WTC11 (cell line): ENCODE data around the gene CACNA1C.

ENCODE experiments used
- ATF1 ChIP-seq: sonication (generic); formaldehyde crosslinking; IDR thresholded peaks from 2 replicates; pipeline ENCODE4 v1.8.1; 2023; ENCODE audit warnings: mild to moderate bottlenecking, moderate library complexity, missing genetic modification reagents
- CREB1 ChIP-seq: sonication (generic); formaldehyde crosslinking; IDR thresholded peaks from 2 replicates; pipeline ENCODE4 v1.8.0; 2023; ENCODE audit warnings: mild to moderate bottlenecking, missing genetic modification reagents
- GTF2I ChIP-seq: fragments of 250-450 bp; sonication (Bioruptor Pico); conservative IDR thresholded peaks from 2 replicates; pipeline ENCODE4 v1.4.0; 2021; ENCODE audit warnings: mild to moderate bottlenecking
- JUN ChIP-seq: sonication (generic); formaldehyde crosslinking; IDR thresholded peaks from 2 replicates; pipeline ENCODE4 v1.8.0; 2023; ENCODE audit warnings: mild to moderate bottlenecking, missing genetic modification reagents
- MYBL2 ChIP-seq: sonication (generic); formaldehyde crosslinking; IDR thresholded peaks from 2 replicates; pipeline ENCODE4 v1.8.1; 2023; ENCODE audit warnings: mild to moderate bottlenecking, moderate library complexity, missing genetic modification reagents
- PRDM15 ChIP-seq: sonication (generic); formaldehyde crosslinking; IDR thresholded peaks from 2 replicates; pipeline ENCODE4 v1.8.0; 2022; ENCODE audit warnings: missing genetic modification reagents
- ZNF138 ChIP-seq: sonication (generic); formaldehyde crosslinking; conservative IDR thresholded peaks from 2 replicates; pipeline ENCODE4 v1.8.1; 2022; ENCODE audit warnings: mild to moderate bottlenecking, moderate library complexity, missing genetic modification reagents
- ZNF396 ChIP-seq: fragments of 250-450 bp; sonication (Bioruptor Pico); IDR thresholded peaks from 2 replicates; pipeline ENCODE4 v1.8.0; 2021; ENCODE audit warnings: mild to moderate bottlenecking, moderate library complexity, borderline replicate concordance
- TF ChIP-seq, protein P1 (sequence below): fragments of 200-600 bp; IDR thresholded peaks from 2 replicates; pipeline ENCODE4 v1.8.0; 2022; ENCODE audit warnings: antibody characterized with exemption
- TF ChIP-seq, protein P2 (sequence below): sonication (generic); formaldehyde crosslinking; conservative IDR thresholded peaks from 2 replicates; pipeline ENCODE4 v1.8.1; 2022; ENCODE audit warnings: mild to moderate bottlenecking, missing genetic modification reagents
- TF ChIP-seq, protein P3 (sequence below): fragments of 250-450 bp; sonication (Bioruptor Pico); conservative IDR thresholded peaks from 2 replicates; pipeline ENCODE4 v1.9.0; 2021; ENCODE audit warnings: mild to moderate bottlenecking
- TF ChIP-seq, protein P4 (sequence below): sonication (generic); formaldehyde crosslinking; IDR thresholded peaks from 2 replicates; pipeline ENCODE4 v1.8.1; 2022; ENCODE audit warnings: missing genetic modification reagents, borderline replicate concordance

- TF ChIP-seq, protein P1, sequence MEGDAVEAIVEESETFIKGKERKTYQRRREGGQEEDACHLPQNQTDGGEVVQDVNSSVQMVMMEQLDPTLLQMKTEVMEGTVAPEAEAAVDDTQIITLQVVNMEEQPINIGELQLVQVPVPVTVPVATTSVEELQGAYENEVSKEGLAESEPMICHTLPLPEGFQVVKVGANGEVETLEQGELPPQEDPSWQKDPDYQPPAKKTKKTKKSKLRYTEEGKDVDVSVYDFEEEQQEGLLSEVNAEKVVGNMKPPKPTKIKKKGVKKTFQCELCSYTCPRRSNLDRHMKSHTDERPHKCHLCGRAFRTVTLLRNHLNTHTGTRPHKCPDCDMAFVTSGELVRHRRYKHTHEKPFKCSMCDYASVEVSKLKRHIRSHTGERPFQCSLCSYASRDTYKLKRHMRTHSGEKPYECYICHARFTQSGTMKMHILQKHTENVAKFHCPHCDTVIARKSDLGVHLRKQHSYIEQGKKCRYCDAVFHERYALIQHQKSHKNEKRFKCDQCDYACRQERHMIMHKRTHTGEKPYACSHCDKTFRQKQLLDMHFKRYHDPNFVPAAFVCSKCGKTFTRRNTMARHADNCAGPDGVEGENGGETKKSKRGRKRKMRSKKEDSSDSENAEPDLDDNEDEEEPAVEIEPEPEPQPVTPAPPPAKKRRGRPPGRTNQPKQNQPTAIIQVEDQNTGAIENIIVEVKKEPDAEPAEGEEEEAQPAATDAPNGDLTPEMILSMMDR, result no peak
- TF ChIP-seq, protein P2, sequence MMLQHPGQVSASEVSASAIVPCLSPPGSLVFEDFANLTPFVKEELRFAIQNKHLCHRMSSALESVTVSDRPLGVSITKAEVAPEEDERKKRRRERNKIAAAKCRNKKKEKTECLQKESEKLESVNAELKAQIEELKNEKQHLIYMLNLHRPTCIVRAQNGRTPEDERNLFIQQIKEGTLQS, result no peak
- TF ChIP-seq ZNF396, result no peak
- no peak for TF ChIP-seq ATF1 (CRISPR knock-in tag)
- TF ChIP-seq, protein P3, sequence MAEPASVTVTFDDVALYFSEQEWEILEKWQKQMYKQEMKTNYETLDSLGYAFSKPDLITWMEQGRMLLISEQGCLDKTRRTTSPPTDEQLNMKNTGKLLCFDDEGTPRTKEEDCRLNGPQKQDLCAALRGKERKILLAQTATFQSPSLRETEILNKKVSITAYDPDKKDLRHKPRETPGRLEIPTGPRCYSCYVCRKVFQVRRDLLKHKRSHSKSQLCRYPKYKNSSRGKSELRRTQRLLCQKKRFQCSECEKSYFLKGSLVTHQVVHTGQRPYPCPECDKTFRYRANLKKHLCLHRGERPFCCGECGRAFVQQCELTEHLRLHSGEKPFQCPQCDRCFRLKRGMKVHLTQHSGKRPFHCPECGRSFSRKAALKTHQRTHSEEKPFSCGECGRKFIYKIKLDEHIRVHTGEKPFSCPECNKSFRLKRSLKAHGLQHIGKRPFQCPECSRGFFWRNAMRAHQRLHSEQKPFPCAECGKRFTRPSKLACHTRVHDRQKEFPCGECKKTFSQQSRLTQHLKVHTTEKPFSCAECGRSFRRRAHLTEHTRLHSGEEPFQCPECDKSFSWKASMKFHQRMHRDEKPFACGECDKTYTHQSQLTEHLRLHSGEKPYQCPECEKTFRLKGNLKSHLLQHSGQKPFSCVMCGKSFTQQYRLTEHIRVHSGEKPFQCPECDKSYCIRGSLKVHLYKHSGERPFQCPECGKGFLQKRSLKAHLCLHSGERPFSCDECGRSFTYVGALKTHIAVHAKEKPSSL (CRISPR knock-in tag), result no peak
- TF ChIP-seq MYBL2 (CRISPR knock-in tag), result no peak
- TF ChIP-seq ZNF138 (CRISPR knock-in tag), result no peak
- TF ChIP-seq JUN, result no peak
- TF ChIP-seq, protein P4, sequence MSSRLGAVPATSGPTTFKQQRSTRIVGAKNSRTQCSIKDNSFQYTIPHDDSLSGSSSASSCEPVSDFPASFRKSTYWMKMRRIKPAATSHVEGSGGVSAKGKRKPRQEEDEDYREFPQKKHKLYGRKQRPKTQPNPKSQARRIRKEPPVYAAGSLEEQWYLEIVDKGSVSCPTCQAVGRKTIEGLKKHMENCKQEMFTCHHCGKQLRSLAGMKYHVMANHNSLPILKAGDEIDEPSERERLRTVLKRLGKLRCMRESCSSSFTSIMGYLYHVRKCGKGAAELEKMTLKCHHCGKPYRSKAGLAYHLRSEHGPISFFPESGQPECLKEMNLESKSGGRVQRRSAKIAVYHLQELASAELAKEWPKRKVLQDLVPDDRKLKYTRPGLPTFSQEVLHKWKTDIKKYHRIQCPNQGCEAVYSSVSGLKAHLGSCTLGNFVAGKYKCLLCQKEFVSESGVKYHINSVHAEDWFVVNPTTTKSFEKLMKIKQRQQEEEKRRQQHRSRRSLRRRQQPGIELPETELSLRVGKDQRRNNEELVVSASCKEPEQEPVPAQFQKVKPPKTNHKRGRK (CRISPR knock-in tag), result no peak
- TF ChIP-seq GTF2I (CRISPR knock-in tag), result no peak
- no peak for TF ChIP-seq CREB1
- TF ChIP-seq PRDM15 (CRISPR knock-in tag), result no peak
Measured at GRCh38 chr12:2154050-2154449, 101.3 kb downstream of the CACNA1C start.
